ENCODE measurements around the gene OGA.

The OGA gene

GRCh38 chr10:101843032-101844021 is 25.1 kb upstream of the OGA start, which contains the start of gene KCNIP2:
Gene KCNIP2 (minus strand): TSS chr10:101843800. CDS start chr10:101843568, 232 bp downstream.
- H3K4me3 Mint-ChIP-seq: peak within 1 kb of the TSS; percentile 66 to 74 (median 70)
- no peaks in the 10 kb centered on the region for H3K9me3 Mint-ChIP-seq
- TF ChIP-seq CTCF (IDR thresholded peaks at IDR 0.05; ENCODE audit: unreplicated experiment in 3 of 3): peak; percentile 35 to 58 (median 40)
- peaks cover 41% of the 10 kb centered on the region for H3K4me1 Mint-ChIP-seq
- H3K36me3 Mint-ChIP-seq (ENCODE audit: low read depth): peaks cover 19% of the 10 kb centered on the region
- H3K27me3 Mint-ChIP-seq (ENCODE audit: low read depth): peaks cover 54% of the 10 kb centered on the region
- H3K27ac Mint-ChIP-seq: no peak within 1 kb of the TSS

GRCh38 chr10:101841826-101842225 is 23.6 kb upstream of the OGA start:
- no peak for TF ChIP-seq CTCF (IDR thresholded peaks at IDR 0.05; ENCODE audit: unreplicated experiment in 3 of 3)
- Mint-ChIP-seq H3K9me3 (no peaks in the 10 kb centered on the region), H3K27ac (no peak overlapping the region), H3K36me3 (ENCODE audit: low read depth) (peaks cover 10% of the 10 kb centered on the region), H3K27me3 (ENCODE audit: low read depth) (peaks cover 58% of the 10 kb centered on the region), H3K4me1 (peaks cover 46% of the 10 kb centered on the region), H3K4me3 (no peak overlapping the region)

- H3K27ac Mint-ChIP-seq: no peak overlapping the region
- H3K27me3 Mint-ChIP-seq (ENCODE audit: low read depth): peaks cover 58% of the 10 kb centered on the region
- peak; percentile 83 to 88 (median 86) for TF ChIP-seq CTCF (IDR thresholded peaks at IDR 0.05; ENCODE audit: unreplicated experiment in 3 of 3)
- H3K4me3 Mint-ChIP-seq: peak overlapping the region; percentile 80 to 83 (median 80)
- H3K4me1 Mint-ChIP-seq: peaks cover 47% of the 10 kb centered on the region
- peaks cover 5% of the 10 kb centered on the region for H3K36me3 Mint-ChIP-seq (ENCODE audit: low read depth)
- H3K9me3 Mint-ChIP-seq: no peaks in the 10 kb centered on the region
These were observed 22.7 kb upstream of the OGA start for GRCh38 chr10:101840741-101841453.

GRCh38 chr10:101840102-101840684 is 21.9 kb upstream of the OGA start:
- Mint-ChIP-seq H3K27me3 (ENCODE audit: low read depth) (peaks cover 57% of the 10 kb centered on the region), H3K36me3 (ENCODE audit: low read depth) (no peaks in the 10 kb centered on the region), H3K9me3 (no peaks in the 10 kb centered on the region), H3K4me3 (peak overlapping the region; percentile 80 to 83 (median 80)), H3K4me1 (peaks cover 53% of the 10 kb centered on the region), H3K27ac (no peak overlapping the region)
- TF ChIP-seq CTCF (IDR thresholded peaks at IDR 0.05; ENCODE audit: unreplicated experiment in 3 of 3): no peak

- Mint-ChIP-seq H3K9me3 (no peaks in the 10 kb centered on the region), H3K4me3 (peak overlapping the region; percentile 71 to 74 (median 72))
These were observed 21.3 kb upstream of the OGA start for GRCh38 chr10:101839416-101840063.

More at GRCh38 chr10:101839416-101840063, 21.3 kb upstream of the OGA start:
- no peak overlapping the region for H3K27ac Mint-ChIP-seq
- H3K4me1 Mint-ChIP-seq: peaks cover 59% of the 10 kb centered on the region
- TF ChIP-seq CTCF (IDR thresholded peaks at IDR 0.05; ENCODE audit: unreplicated experiment in 3 of 3): no peak
- peaks cover 50% of the 10 kb centered on the region for H3K27me3 Mint-ChIP-seq (ENCODE audit: low read depth)
- no peaks in the 10 kb centered on the region for H3K36me3 Mint-ChIP-seq (ENCODE audit: low read depth)
